Endothelial cell of umbilical vein (primary cell): ENCODE data around the gene FLRT3.

Source experiments
- CTCF ChIP-seq, 2 donors: IDR thresholded peaks; 1 replicate in 1 of 2; 2 replicates in 1 of 2; pipeline ENCODE4 v1.5.1; 2011; ENCODE audit warnings: low read length in 2 of 2, mild to moderate bottlenecking in 2 of 2, moderate library complexity in 2 of 2, control low read depth in 1 of 2, inconsistent platforms in 1 of 2, low read depth in 1 of 2; ENCODE audit not compliant: insufficient read depth in 1 of 2; ENCODE audit errors: extremely low read depth in 1 of 2
- EZH2 ChIP-seq: IDR thresholded peaks from 2 replicates; pipeline ENCODE4 v1.6.1; 2012; ENCODE audit warnings: borderline replicate concordance, low read depth, mild to moderate bottlenecking, moderate library complexity, low read length, inconsistent platforms; ENCODE audit not compliant: severe bottlenecking
- JUN ChIP-seq: IDR thresholded peaks from 2 replicates; pipeline ENCODE4 v1.6.1; 2011; ENCODE audit warnings: borderline replicate concordance, low read depth; ENCODE audit not compliant: insufficient read length, insufficient read depth
- MAX ChIP-seq: IDR thresholded peaks from 2 replicates; pipeline ENCODE4 v1.6.1; 2011; ENCODE audit not compliant: insufficient read depth, insufficient read length
- POLR2A ChIP-seq: IDR thresholded peaks from 2 replicates; pipeline ENCODE4 v1.6.1; 2012; ENCODE audit warnings: low read depth, mild to moderate bottlenecking, control low read depth, low read length
- POLR2AphosphoS5 ChIP-seq: IDR thresholded peaks from 2 replicates; pipeline ENCODE4 v1.6.1; 2012; ENCODE audit warnings: low read depth, mild to moderate bottlenecking, control low read depth, low read length, moderate library complexity; ENCODE audit not compliant: insufficient read depth

GRCh38 chr20:14282140-14282539 is 55.3 kb downstream of the FLRT3 start:
- TF ChIP-seq POLR2A (no peak), EZH2 (no peak), CTCF (IDR thresholded peaks at IDR 0.05; ENCODE audit: extremely low read depth in 1 of 2, insufficient read depth in 1 of 2, low read depth in 1 of 2, low read length in 2 of 2) (no peak), MAX (no peak), POLR2AphosphoS5 (no peak), JUN (no peak)
